IPS DF 6.9 (cell line): ENCODE data around the gene FXYD2.

Experiments used
- DNase-seq: peaks from one replicate; pipeline ENCODE4 v3.0.0-alpha.2; 2013; ENCODE audit warnings: low read depth, low spot score
- H3K27ac ChIP-seq: one replicate; pipeline ENCODE4 v1.5.1; 2013; ENCODE audit warnings: low read length, control low read depth
- H3K27me3 ChIP-seq: 2 replicates; pipeline ENCODE4 v1.6.1; 2013; ENCODE audit warnings: mild to moderate bottlenecking, low read length; ENCODE audit not compliant: control insufficient read depth, insufficient read depth
- H3K36me3 ChIP-seq: 2 replicates; pipeline ENCODE4 v1.6.1; 2013; ENCODE audit warnings: low read length; ENCODE audit not compliant: control insufficient read depth, insufficient read depth
- H3K4me1 ChIP-seq: 2 replicates; pipeline ENCODE4 v1.6.1; 2013; ENCODE audit warnings: low read length; ENCODE audit not compliant: control insufficient read depth, insufficient read depth
- H3K4me3 ChIP-seq: 2 replicates; pipeline ENCODE4 v1.5.1; 2013; ENCODE audit warnings: mild to moderate bottlenecking, low read length
- H3K9me3 ChIP-seq: 2 replicates; pipeline ENCODE4 v1.6.1; 2013; ENCODE audit warnings: low read length, inconsistent platforms; ENCODE audit not compliant: control insufficient read depth, insufficient read depth
- WGBS: extraction: QIAGEN DNeasy Blood & Tissue Kit; methylation state at CpG from one replicate; pipeline ENCODE4 v1.1.7; 2013; ENCODE audit warnings: mixed read lengths, missing lambda C conversion rate; ENCODE audit not compliant: insufficient read length, insufficient coverage; 5-methylcytosine and 5-hydroxymethylcytosine counted together

FXYD2 gene

GRCh38 chr11:117824571-117825537 is at the start of gene FXYD2:
Gene FXYD2, minus strand, starts transcription at chr11:117824744. Its CDS starts 66 bp downstream, at chr11:117824678.
- H3K36me3 ChIP-seq, result no peaks in the 10 kb centered on the region
- no peak within 1 kb of the TSS for H3K4me3 ChIP-seq
- DNase-seq, result no peak
- no peak within 1 kb of the TSS for H3K27ac ChIP-seq
- no CpG with 5 or more reads among the region's 22 CpGs for WGBS
- peaks cover 6% of the 10 kb centered on the region for H3K4me1 ChIP-seq
- H3K9me3 ChIP-seq, result no peaks in the 10 kb centered on the region
- no peaks in the 10 kb centered on the region for H3K27me3 ChIP-seq

DNA sequence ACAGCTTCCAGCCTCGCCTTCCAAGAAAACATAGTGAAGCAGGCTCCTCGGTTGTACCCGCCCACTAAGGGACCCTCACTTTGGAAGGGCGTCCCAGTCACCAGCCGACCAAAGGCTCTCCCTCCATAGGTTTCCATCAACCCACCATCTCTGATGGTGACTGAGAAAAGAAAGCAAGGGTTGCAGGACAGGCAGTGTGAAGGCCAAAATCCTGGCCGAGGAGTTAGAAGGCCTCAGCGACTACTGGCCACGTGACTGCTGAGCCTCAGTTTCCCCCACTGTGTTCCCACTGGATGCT is 49.2 kb upstream of the FXYD2 start:
- Histone ChIP-seq H3K4me1 (peaks cover 21% of the 10 kb centered on the region; the same call in 1 of the 2 replicates), H3K36me3 (no peaks in the 10 kb centered on the region), H3K27ac (no peak overlapping the region), H3K27me3 (no peaks in the 10 kb centered on the region), H3K4me3 (no peak overlapping the region), H3K9me3 (no peaks in the 10 kb centered on the region)
- no CpG with 5 or more reads among the region's 8 CpGs for WGBS
- DNase-seq, result no peak

- Histone ChIP-seq H3K4me1 (peaks cover 21% of the 10 kb centered on the region; the same call in 1 of the 2 replicates), H3K9me3 (no peaks in the 10 kb centered on the region), H3K4me3 (no peak overlapping the region), H3K36me3 (no peaks in the 10 kb centered on the region), H3K27me3 (no peaks in the 10 kb centered on the region), H3K27ac (no peak overlapping the region)
- no peak for DNase-seq
- no CpG with 5 or more reads among the region's 15 CpGs for WGBS
Measured at GRCh38 chr11:117872975-117873827, 48.7 kb upstream of the FXYD2 start.

DNA sequence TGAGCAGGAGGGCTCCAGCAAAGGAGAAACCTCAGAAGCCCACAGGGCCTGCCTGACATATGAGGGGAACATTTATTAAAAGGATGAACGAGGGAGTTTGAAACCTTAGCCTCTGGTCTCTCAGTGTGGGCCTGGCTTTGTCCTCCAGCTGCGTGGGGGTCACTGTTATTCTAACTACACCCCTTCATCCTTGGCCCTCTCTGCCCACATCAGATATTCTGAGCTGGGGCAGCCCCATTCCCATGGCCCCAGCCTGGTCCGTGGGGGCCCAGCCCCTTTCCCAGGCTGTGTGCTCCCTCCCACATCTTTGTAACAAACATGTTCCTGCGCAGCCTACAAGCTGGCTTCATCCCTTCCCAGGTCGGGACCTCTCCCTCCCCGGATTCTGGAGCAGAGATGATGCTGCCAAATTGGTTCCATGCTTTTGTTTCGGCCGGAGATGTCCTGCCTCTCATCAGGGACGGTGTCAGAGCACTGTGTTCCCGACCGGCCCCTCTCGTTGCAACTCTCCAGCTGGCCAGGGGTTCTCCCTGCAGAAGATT is 47.9 kb upstream of the FXYD2 start:
- no peak for DNase-seq
- H3K4me1 ChIP-seq, result peaks cover 19% of the 10 kb centered on the region; the same call in 1 of the 2 replicates
- H3K9me3 ChIP-seq, result no peaks in the 10 kb centered on the region
- WGBS, result no CpG with 5 or more reads among the region's 12 CpGs
- no peaks in the 10 kb centered on the region for H3K27me3 ChIP-seq
- H3K4me3 ChIP-seq, result no peak overlapping the region
- H3K27ac ChIP-seq, result no peak overlapping the region
- H3K36me3 ChIP-seq, result no peaks in the 10 kb centered on the region

DNA sequence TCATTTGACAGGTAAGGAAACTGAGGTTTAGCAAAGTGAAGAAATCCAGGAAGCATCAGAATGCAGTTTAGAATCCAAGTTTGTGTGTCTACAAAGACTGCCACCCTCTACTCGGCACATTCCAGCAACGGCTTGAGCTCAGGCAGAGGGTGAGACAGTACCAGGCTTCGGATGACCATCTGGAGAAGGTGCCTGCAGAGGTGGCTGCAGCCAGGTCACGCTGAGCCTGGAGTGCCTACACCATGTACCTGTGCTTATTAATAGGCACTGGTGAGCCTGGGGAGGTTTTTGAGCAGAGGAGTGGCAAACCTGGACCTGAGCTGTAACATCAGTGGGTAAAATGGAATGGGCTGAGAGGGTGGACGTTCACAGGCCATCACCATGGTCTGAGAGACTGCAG is 47.2 kb upstream of the FXYD2 start:
- Histone ChIP-seq H3K27ac (no peak overlapping the region), H3K27me3 (no peaks in the 10 kb centered on the region), H3K4me3 (no peak overlapping the region), H3K4me1 (peaks cover 16% of the 10 kb centered on the region; the same call in 1 of the 2 replicates), H3K9me3 (no peaks in the 10 kb centered on the region), H3K36me3 (no peaks in the 10 kb centered on the region)
- no CpG with 5 or more reads among the region's 5 CpGs for WGBS
- no peak for DNase-seq

- peaks cover 16% of the 10 kb centered on the region; the same call in 1 of the 2 replicates for H3K4me1 ChIP-seq
- H3K4me3 ChIP-seq, result no peak overlapping the region
- H3K27ac ChIP-seq, result no peak overlapping the region
- no peaks in the 10 kb centered on the region for H3K9me3 ChIP-seq
- H3K36me3 ChIP-seq, result no peaks in the 10 kb centered on the region
- no peak for DNase-seq
- no peaks in the 10 kb centered on the region for H3K27me3 ChIP-seq
- no CpG with 5 or more reads among the region's 18 CpGs for WGBS
Measured at GRCh38 chr11:117871160-117871559, 46.6 kb upstream of the FXYD2 start.

GRCh38 chr11:117870103-117870952 is 45.8 kb upstream of the FXYD2 start:
- WGBS, result no CpG with 5 or more reads among the region's 9 CpGs
- H3K27me3 ChIP-seq, result no peaks in the 10 kb centered on the region
- no peaks in the 10 kb centered on the region for H3K36me3 ChIP-seq
- DNase-seq, result no peak
- H3K4me3 ChIP-seq, result no peak overlapping the region
- H3K9me3 ChIP-seq, result no peaks in the 10 kb centered on the region
- H3K27ac ChIP-seq, result no peak overlapping the region
- H3K4me1 ChIP-seq, result peaks cover 14% of the 10 kb centered on the region; the same call in 1 of the 2 replicates

- H3K36me3 ChIP-seq, result no peaks in the 10 kb centered on the region
- peaks cover 9% of the 10 kb centered on the region; the same call in 1 of the 2 replicates for H3K4me1 ChIP-seq
- H3K4me3 ChIP-seq, result no peak overlapping the region
- no peak overlapping the region for H3K27ac ChIP-seq
- DNase-seq, result no peak
- no peaks in the 10 kb centered on the region for H3K9me3 ChIP-seq
- no peaks in the 10 kb centered on the region for H3K27me3 ChIP-seq
- WGBS, result no CpG with 5 or more reads among the region's 4 CpGs
Measured at GRCh38 chr11:117869604-117870003, 45.1 kb upstream of the FXYD2 start.

DNA sequence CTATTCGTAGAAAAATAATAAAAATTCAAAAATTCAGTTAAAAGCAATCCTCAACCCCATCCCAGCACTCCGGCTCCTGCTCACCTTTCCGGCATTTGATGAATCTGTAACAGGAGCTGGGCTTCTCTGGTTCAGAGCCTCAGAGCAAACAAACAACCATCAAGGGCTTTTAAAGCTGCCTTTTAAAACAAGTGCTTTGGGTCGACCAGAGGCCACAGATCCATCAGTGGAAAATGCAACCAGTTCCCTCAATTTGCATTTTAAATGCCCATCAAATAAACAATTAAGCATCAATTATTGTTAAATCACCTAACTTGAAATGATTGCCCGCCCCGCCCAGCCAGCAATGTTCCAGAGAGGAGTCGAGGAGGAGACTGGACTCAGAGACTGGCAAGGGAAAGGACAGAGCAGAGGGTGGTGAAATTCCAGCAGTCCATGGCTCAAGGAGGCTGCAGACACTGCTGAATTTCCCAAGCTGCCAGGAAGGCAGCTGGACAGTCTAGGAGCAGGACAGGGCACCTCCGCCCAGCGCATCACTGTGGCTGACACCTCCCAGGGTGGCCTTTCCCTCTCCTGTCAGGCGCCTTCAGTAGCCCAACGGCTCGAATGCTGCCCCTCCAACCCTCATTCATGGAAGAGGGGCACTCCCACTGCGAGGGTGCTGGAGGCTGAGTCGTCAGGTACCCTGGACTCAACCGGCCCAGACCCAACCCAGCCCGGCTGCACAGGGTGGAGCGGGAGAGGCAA is 44.4 kb upstream of the FXYD2 start:
- Histone ChIP-seq H3K27ac (no peak overlapping the region), H3K27me3 (no peaks in the 10 kb centered on the region), H3K4me3 (no peak overlapping the region), H3K9me3 (no peaks in the 10 kb centered on the region), H3K4me1 (peaks cover 9% of the 10 kb centered on the region; the same call in 1 of the 2 replicates), H3K36me3 (no peaks in the 10 kb centered on the region)
- DNase-seq, result no peak
- no CpG with 5 or more reads among the region's 17 CpGs for WGBS
